Ascending aorta (tissue), 2 donors: ENCODE measurements around the gene EMP1. TPM values are rescaled to one million over a fixed set of nuclear protein-coding genes. Genes with fewer than 3 reads are reported as not detected.

Source experiments
- DNase-seq, 2 donors: peaks; one replicate each; pipeline ENCODE4 v3.0.0-alpha.2; 2019; ENCODE audit warnings: low spot score in 2 of 2
- H3K27ac ChIP-seq, 2 donors: fragments of 200-600 bp; sonication (generic); one replicate each; pipeline ENCODE4 v1.5.1; 2016 to 2017; ENCODE audit warnings: mild to moderate bottlenecking in 1 of 2
- H3K27me3 ChIP-seq: fragments of 200-600 bp; sonication (generic); one replicate; pipeline ENCODE4 v1.5.1; 2017
- H3K36me3 ChIP-seq, 2 donors: fragments of 200-600 bp; sonication (generic); one replicate each; pipeline ENCODE4 v1.5.1; 2016
- H3K4me1 ChIP-seq, 2 donors: fragments of 200-600 bp; sonication (generic); one replicate each; pipeline ENCODE4 v1.5.1; 2016 to 2017; ENCODE audit warnings: mild to moderate bottlenecking in 1 of 2
- H3K4me3 ChIP-seq, 2 donors: fragments of 200-600 bp; sonication (generic); one replicate each; pipeline ENCODE4 v1.5.1; 2016 to 2017; ENCODE audit warnings: mild to moderate bottlenecking in 1 of 2
- H3K9me3 ChIP-seq, 2 donors: fragments of 200-600 bp; sonication (generic); one replicate each; pipeline ENCODE4 v1.5.1; 2016
- intact Hi-C: fragments of 100-400 bp; cut with DNase I; formaldehyde crosslinking; loops from one replicate; pipeline ENCODE4 v1.15.1; 2023
- total RNA-seq: library from RNA; depleted of rRNA; stranded (reverse); fragments of >200 nt; gene quantifications from one replicate; pipeline ENCODE4 v1.1.0, GENCODE V29; 2016
- TF ChIP-seq, protein P1 (sequence below), 3 experiments: fragments of 200-600 bp in 2 of 3; fragments of 450-650 bp in 1 of 3; sonication (generic) in 2 of 3; IDR thresholded peaks; one replicate each; pipeline ENCODE4 v1.5.1; 2016 to 2019; ENCODE audit warnings: antibody characterized with exemption in 3 of 3, mild to moderate bottlenecking in 1 of 3, moderate library complexity in 1 of 3

Gene EMP1
- total RNA-seq, 1 donor from 2014 or later, result 588 TPM

DNA sequence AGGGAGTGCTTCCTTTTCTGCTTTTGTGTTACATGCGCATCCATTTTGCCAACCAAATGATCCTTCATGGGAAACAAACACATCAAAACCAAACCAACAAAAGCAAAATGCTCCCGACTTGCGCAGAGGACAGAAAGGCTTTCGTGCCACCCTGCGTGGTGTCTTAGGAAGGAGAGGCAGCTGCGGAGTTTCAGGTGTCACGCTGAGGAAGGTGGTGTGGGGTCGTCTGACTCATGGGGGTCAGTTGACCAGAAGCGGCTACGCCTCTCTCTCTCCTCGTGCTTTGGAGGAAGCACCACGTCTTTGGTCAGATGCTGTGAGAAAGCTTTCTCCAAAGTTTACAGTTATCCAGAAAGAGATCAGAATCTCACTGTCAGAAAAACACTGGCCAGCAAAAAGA lies 7.9 kb downstream of the EMP1 start:
- no peak overlapping the region for H3K27ac ChIP-seq
- intact Hi-C loops, result no loop called here
- peaks cover 0 to 10% of the 10 kb centered on the region in 2 donors for H3K4me1 ChIP-seq

DNA sequence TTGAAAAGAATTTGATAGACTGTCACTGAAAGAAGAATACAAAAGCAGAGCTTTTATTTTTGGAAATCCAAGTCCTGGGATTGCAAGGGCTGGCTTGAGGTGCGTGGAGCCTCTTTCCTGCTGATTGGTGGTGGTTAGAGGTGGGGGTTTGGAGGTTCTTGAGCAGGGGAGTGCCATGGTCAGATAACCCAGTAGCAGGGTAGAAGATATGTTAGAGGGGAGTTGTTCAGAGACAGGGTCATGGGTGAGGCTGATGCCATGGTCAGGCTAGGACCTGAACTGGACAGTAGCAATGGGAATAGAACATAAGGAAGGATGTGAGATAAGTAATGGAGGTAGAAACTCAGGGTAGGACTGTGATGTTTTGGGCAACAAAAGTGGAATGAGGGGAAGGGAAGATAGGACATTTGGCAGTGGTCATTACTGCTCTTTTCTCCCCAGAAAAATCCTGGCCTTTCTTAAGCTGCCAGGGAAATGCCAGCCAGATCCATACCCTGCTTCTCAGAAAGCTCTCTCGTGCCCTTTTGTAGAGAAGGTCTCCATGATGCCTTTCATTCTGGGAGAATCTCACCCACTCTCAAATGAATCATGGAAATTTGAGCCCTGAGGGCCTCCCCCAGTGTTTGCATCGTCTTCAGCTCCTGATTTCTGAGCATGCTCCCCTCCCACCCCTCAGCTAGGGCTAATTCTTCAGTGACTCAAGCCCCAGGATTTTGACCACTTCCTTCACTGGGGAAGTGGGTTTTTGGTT lies 9.5 kb downstream of the EMP1 start:
- Histone ChIP-seq H3K9me3 (no peaks in the 10 kb centered on the region), H3K4me3 (no peak overlapping the region), H3K27me3 (no peaks in the 10 kb centered on the region), H3K4me1 (peaks cover 0 to 13% of the 10 kb centered on the region in 2 donors), H3K36me3 (no peaks in the 10 kb centered on the region), H3K27ac (peak overlapping the region in 1 of 2 donors; percentile 15)
- TF ChIP-seq, protein P1, sequence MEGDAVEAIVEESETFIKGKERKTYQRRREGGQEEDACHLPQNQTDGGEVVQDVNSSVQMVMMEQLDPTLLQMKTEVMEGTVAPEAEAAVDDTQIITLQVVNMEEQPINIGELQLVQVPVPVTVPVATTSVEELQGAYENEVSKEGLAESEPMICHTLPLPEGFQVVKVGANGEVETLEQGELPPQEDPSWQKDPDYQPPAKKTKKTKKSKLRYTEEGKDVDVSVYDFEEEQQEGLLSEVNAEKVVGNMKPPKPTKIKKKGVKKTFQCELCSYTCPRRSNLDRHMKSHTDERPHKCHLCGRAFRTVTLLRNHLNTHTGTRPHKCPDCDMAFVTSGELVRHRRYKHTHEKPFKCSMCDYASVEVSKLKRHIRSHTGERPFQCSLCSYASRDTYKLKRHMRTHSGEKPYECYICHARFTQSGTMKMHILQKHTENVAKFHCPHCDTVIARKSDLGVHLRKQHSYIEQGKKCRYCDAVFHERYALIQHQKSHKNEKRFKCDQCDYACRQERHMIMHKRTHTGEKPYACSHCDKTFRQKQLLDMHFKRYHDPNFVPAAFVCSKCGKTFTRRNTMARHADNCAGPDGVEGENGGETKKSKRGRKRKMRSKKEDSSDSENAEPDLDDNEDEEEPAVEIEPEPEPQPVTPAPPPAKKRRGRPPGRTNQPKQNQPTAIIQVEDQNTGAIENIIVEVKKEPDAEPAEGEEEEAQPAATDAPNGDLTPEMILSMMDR (IDR thresholded peaks at IDR 0.05), result no peak
- no peak for DNase-seq
- intact Hi-C loops, result no loop called here

More for the DNA sequence above, 7.9 kb downstream of the EMP1 start:
- no peak for DNase-seq
- TF ChIP-seq, protein P1 (IDR thresholded peaks at IDR 0.05), result no peak
- Histone ChIP-seq H3K27me3 (no peaks in the 10 kb centered on the region), H3K4me3 (no peak overlapping the region), H3K36me3 (no peaks in the 10 kb centered on the region), H3K9me3 (no peaks in the 10 kb centered on the region)

- Histone ChIP-seq H3K9me3 (no peaks in the 10 kb centered on the region), H3K4me3 (no peak overlapping the region), H3K27me3 (no peaks in the 10 kb centered on the region), H3K27ac (peak overlapping the region in 1 of 2 donors; percentile 15), H3K36me3 (no peaks in the 10 kb centered on the region), H3K4me1 (peaks cover 0 to 13% of the 10 kb centered on the region in 2 donors)
- intact Hi-C loops, result no loop called here
- TF ChIP-seq, protein P1 (IDR thresholded peaks at IDR 0.05), result no peak
- no peak for DNase-seq
Measured at GRCh38 chr12:13206560-13206897, 10.0 kb downstream of the EMP1 start.

DNA sequence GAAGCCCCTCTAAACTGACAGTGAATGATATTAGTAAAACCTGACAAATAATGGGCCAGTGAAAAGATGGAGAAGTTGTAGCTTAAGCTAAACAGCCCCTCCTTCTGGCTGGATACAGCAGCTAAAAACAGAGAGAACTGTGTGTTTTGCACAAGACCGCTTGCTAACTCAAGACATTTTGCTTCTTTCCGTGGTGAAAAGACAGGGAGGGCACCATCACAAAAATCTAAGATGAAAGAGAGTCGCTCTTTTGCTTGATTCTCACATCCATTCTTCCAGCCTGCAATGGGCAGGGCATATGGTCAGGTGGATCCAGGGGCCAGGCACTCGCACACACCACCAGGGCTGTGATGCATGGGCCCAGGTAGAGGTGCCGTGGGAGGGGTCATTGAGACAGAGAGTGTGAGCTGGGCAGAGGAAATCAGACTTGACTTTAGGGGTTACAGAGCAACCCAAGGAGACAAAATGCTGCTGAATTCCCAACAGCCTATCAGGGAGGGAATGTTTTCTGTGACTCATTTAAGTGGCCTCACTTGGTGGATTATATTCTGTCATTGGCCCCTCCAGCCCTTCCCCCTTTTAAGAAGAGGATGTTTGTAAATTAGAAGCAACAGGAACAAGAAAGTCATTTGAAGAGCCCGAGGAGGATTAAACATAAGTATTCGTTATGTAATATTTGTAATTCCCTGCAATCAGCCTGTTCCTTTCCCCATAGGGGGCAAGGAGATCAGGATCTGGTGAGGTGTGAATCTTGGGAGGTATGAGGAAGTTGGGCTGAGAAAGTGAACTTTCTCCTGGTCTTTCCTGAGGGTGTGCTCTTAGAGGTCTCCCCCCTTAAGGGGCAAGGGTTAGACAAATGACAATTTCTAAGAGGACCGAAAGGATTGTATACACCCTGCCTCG lies 12.3 kb downstream of the EMP1 start:
- Histone ChIP-seq H3K27ac (peak overlapping the region in 1 of 2 donors; percentile 33), H3K4me1 (peaks cover 0 to 16% of the 10 kb centered on the region in 2 donors), H3K9me3 (no peaks in the 10 kb centered on the region), H3K27me3 (no peaks in the 10 kb centered on the region), H3K36me3 (peaks cover 3 to 14% of the 10 kb centered on the region in 2 donors), H3K4me3 (no peak overlapping the region)
- no peak for DNase-seq
- TF ChIP-seq, protein P1 (IDR thresholded peaks at IDR 0.05), result peak; percentile 20 to 45 (median 44)
- intact Hi-C loops, result no loop called here

DNA sequence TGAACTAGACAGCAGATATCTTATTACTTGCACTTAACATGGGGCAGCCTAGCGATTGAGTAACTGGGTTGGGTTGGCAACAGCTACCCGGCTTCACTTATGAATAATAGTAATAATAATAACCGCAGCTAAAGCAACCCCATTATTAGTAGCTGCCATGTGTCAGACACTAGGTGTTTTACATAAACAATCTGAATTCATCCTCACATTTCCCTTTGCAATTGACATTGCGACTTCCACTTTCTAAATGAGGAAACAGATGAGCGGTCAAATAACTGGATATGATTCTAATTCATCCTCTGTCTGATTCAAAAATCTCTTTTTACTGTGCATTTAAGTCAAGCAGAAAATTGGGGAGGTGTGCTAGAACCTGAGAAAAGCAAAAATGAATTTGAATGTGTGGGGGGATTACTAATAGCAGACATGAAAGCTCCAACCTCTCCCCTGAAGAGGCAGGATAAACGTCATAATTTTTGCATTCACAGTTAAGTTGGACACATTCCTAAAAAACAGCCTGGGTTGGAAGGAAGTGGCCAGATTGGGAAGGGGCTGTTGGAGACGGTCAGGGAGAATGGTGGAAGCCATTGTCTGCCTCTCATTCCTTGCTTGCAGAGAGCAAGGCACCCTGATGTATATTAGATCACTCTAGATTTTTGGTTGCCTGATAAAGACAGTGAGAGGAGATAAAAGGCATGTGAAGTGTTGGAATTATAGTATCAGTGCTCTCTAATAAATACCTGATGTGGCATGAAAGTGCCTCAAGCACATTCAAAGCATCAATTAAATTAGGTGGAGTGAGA lies 13.1 kb downstream of the EMP1 start:
- TF ChIP-seq, protein P1 (IDR thresholded peaks at IDR 0.05), result no peak
- intact Hi-C loops, result loop anchor here (10.0 kb wide), 1 partner anchor 425 kb away; the partner anchor contains the start of gene APOLD1
- Histone ChIP-seq H3K9me3 (no peaks in the 10 kb centered on the region), H3K27me3 (no peaks in the 10 kb centered on the region), H3K36me3 (peaks cover 6 to 23% of the 10 kb centered on the region in 2 donors), H3K4me3 (no peak overlapping the region), H3K27ac (peak overlapping the region in 1 of 2 donors; percentile 33), H3K4me1 (peaks cover 0 to 16% of the 10 kb centered on the region in 2 donors)
- DNase-seq, result no peak
